ENCODE results near the gene RANBP10.

The RANBP10 gene

DNA sequence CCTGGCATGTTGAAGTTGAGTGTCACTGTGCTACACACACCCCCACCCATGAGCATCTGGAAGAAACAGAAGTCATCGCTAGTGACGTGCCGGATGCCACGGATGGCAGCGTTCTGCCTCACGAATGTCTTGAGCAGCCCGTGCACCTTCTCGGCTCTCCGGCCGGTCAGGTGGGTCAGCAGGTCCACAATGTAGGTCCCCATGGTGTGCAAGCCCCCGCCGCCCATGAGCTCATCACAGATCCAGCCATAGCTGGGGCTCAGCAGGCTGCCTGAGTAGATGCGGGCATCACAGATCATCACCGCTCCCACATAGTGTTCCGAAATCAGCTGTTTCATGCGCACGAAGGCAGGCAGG lies 130.8 kb downstream of the RANBP10 start:
- no peaks in the 10 kb centered on the region for H3K4me1 Mint-ChIP-seq
- H3K36me3 Mint-ChIP-seq, result no peaks in the 10 kb centered on the region
- H3K4me3 Mint-ChIP-seq, result no peak overlapping the region
- no peak overlapping the region for H3K27ac Mint-ChIP-seq
- no peaks in the 10 kb centered on the region for H3K9me3 Mint-ChIP-seq
- H3K27me3 Mint-ChIP-seq, result no peaks in the 10 kb centered on the region

GRCh38 chr16:67674851-67675578 lies 131.3 kb downstream of the RANBP10 start:
- Mint-ChIP-seq H3K27me3 (no peaks in the 10 kb centered on the region), H3K27ac (peak overlapping the region; percentile 55), H3K9me3 (no peaks in the 10 kb centered on the region), H3K4me3 (no peak overlapping the region), H3K4me1 (no peaks in the 10 kb centered on the region), H3K36me3 (no peaks in the 10 kb centered on the region)

- H3K9me3 Mint-ChIP-seq, result no peaks in the 10 kb centered on the region
- no peaks in the 10 kb centered on the region for H3K27me3 Mint-ChIP-seq
- no peaks in the 10 kb centered on the region for H3K4me1 Mint-ChIP-seq
- no peak overlapping the region for H3K27ac Mint-ChIP-seq
- no peak overlapping the region for H3K4me3 Mint-ChIP-seq
- H3K36me3 Mint-ChIP-seq, result no peaks in the 10 kb centered on the region
Observed at GRCh38 chr16:67673712-67674580, 132.4 kb downstream of the RANBP10 start.

Measured in activated naive CD4-positive, alpha-beta T cell treated with anti-CD3 and anti-CD28 coated beads, Interleukin-2, amount 50 U/mL, for 24 hours (primary cell).